WTC11 (cell line): Measurements from ENCODE around the gene ACTN1. TPM values are rescaled to one million over a fixed set of nuclear protein-coding genes. Genes with fewer than 3 reads are reported as not detected.

Experiments used
- ATAC-seq: fragments of 200-7000 bp; cut with Tn5 transposase; 2 replicates; pipeline ENCODE4 v1.10.0; 2021; ENCODE audit warnings: mild to moderate bottlenecking, moderate library complexity
- CTCF ChIA-PET: fragments of 300-600 bp; sonication (Branson Sonifier 250); formaldehyde crosslinking; loops from one replicate; lab custom pipeline; 2021; ENCODE audit warnings: antibody characterized with exemption; lab: Charles Lee
- POLR2A ChIA-PET: fragments of 350-600 bp; sonication (Branson Sonifier 250); formaldehyde crosslinking; loops from one replicate; lab custom pipeline; 2021; ENCODE audit warnings: antibody characterized with exemption; lab: Charles Lee
- DNase-seq: peaks from one replicate; pipeline ENCODE4 v3.0.0; 2021; ENCODE audit warnings: low spot score
- H3K27ac Mint-ChIP-seq: 2 replicates; pipeline ENCODE4 v1.8.0; 2021; ENCODE audit warnings: mixed read lengths
- H3K27me3 Mint-ChIP-seq: 2 replicates; pipeline ENCODE4 v1.8.0; 2021; ENCODE audit warnings: low read depth, mild to moderate bottlenecking, moderate library complexity, mixed read lengths
- H3K36me3 Mint-ChIP-seq: 2 replicates; pipeline ENCODE4 v1.8.0; 2021; ENCODE audit warnings: mixed read lengths
- H3K4me1 Mint-ChIP-seq: 2 replicates; pipeline ENCODE4 v1.8.0; 2022; ENCODE audit warnings: mixed read lengths
- H3K4me3 Mint-ChIP-seq: 2 replicates; pipeline ENCODE4 v1.8.0; 2021; ENCODE audit warnings: mild to moderate bottlenecking, moderate library complexity, mixed read lengths
- H3K9me3 Mint-ChIP-seq: 2 replicates; pipeline ENCODE4 v1.8.0; 2021; ENCODE audit warnings: mixed read lengths
- AR ChIP-seq: fragments of 250-450 bp; sonication (Bioruptor Pico); IDR thresholded peaks from 2 replicates; pipeline ENCODE4 v1.9.0; 2021; ENCODE audit warnings: mild to moderate bottlenecking
- E2F4 ChIP-seq: sonication (generic); formaldehyde crosslinking; IDR thresholded peaks from 2 replicates; pipeline ENCODE4 v1.8.1; 2022; ENCODE audit warnings: low read depth, mild to moderate bottlenecking, moderate library complexity, missing genetic modification reagents, borderline replicate concordance
- EMX1 ChIP-seq: fragments of 250-450 bp; sonication (Bioruptor Pico); IDR thresholded peaks from 2 replicates; pipeline ENCODE4 v1.8.0; 2021; ENCODE audit warnings: mild to moderate bottlenecking
- FOXK1 ChIP-seq: sonication (generic); formaldehyde crosslinking; IDR thresholded peaks from 2 replicates; pipeline ENCODE4 v1.8.0; 2022; ENCODE audit warnings: mild to moderate bottlenecking, moderate library complexity, missing genetic modification reagents
- GRHL2 ChIP-seq: fragments of 250-450 bp; sonication (Bioruptor Pico); IDR thresholded peaks from 2 replicates; pipeline ENCODE4 v1.8.0; 2022; ENCODE audit warnings: mild to moderate bottlenecking, moderate library complexity; ENCODE audit not compliant: insufficient replicate concordance, severe bottlenecking
- KAT7 ChIP-seq: sonication (generic); formaldehyde crosslinking; IDR thresholded peaks from 2 replicates; pipeline ENCODE4 v1.8.1; 2023; ENCODE audit warnings: missing genetic modification reagents, mild to moderate bottlenecking, borderline replicate concordance
- MAX ChIP-seq: sonication (generic); formaldehyde crosslinking; IDR thresholded peaks from 2 replicates; pipeline ENCODE4 v1.8.0; 2022; ENCODE audit warnings: mild to moderate bottlenecking, missing genetic modification reagents
- NFE2L1 ChIP-seq: sonication (generic); formaldehyde crosslinking; IDR thresholded peaks from 2 replicates; pipeline ENCODE4 v1.8.1; 2023; ENCODE audit warnings: missing genetic modification reagents
- SOX15 ChIP-seq: fragments of 250-450 bp; sonication (Bioruptor Pico); IDR thresholded peaks from 2 replicates; pipeline ENCODE4 v1.9.0; 2021; ENCODE audit warnings: mild to moderate bottlenecking
- SP1 ChIP-seq: sonication (generic); formaldehyde crosslinking; conservative IDR thresholded peaks from 2 replicates; pipeline ENCODE4 v1.8.1; 2022; ENCODE audit warnings: missing genetic modification reagents
- ZBTB43 ChIP-seq: sonication (generic); formaldehyde crosslinking; IDR thresholded peaks from 2 replicates; pipeline ENCODE4 v1.8.1; 2023; ENCODE audit warnings: mild to moderate bottlenecking, missing genetic modification reagents
- ZNF416 ChIP-seq: fragments of 250-450 bp; sonication (Bioruptor Pico); IDR thresholded peaks from 2 replicates; pipeline ENCODE4 v1.9.0; 2021; ENCODE audit warnings: mild to moderate bottlenecking, inconsistent platforms
- ZNF532 ChIP-seq: fragments of 250-450 bp; sonication (Bioruptor Pico); IDR thresholded peaks from 2 replicates; pipeline ENCODE4 v1.9.0; 2021; ENCODE audit warnings: mild to moderate bottlenecking, borderline replicate concordance
- total RNA-seq: library from RNA; stranded (reverse); gene quantifications from 3 replicates; pipeline ENCODE4 v1.2.3, GENCODE V29; 2021

ACTN1 gene
- total RNA-seq, 1 experiment from 2014 or later, result 196 TPM

- TF ChIP-seq ZNF532 (CRISPR knock-in tag) (no peak), SP1 (CRISPR knock-in tag) (0 out of 2 replicates have a peak, but pooled peaks have one; percentile 28), SOX15 (CRISPR knock-in tag) (no peak)
Measured at GRCh38 chr14:68937471-68938270, 41.4 kb downstream of the ACTN1 start (continued).

GRCh38 chr14:68936980-68937379 lies 42.1 kb downstream of the ACTN1 start:
- Mint-ChIP-seq H3K36me3 (no peaks in the 10 kb centered on the region), H3K4me3 (no peak overlapping the region), H3K9me3 (no peaks in the 10 kb centered on the region), H3K4me1 (peaks cover 75% of the 10 kb centered on the region), H3K27me3 (no peaks in the 10 kb centered on the region), H3K27ac (peak overlapping the region; percentile 67; the same call in 1 of the 2 replicates)
- POLR2A ChIA-PET, result no interaction called here
- no peak for TF ChIP-seq NFE2L1 (CRISPR knock-in tag)
- no peak for TF ChIP-seq AR (CRISPR knock-in tag)
- no peak for TF ChIP-seq FOXK1 (CRISPR knock-in tag)
- no peak for TF ChIP-seq GRHL2 (CRISPR knock-in tag)
- TF ChIP-seq MAX, result no peak
- TF ChIP-seq KAT7 (CRISPR knock-in tag), result no peak
- TF ChIP-seq E2F4 (CRISPR knock-in tag), result no peak
- no peak for TF ChIP-seq ZBTB43 (CRISPR knock-in tag)
- TF ChIP-seq EMX1 (CRISPR knock-in tag), result no peak
- TF ChIP-seq ZNF416 (CRISPR knock-in tag), result no peak
- DNase-seq, result no peak
- CTCF ChIA-PET, result interaction anchor here (0.6 to 3.9 kb wide), 11 partner anchors 9 to 170 kb away, joined by 3 to 48 read pairs (median 5); no protein-coding TSS in a partner anchor
- ATAC-seq, result no peak
